HCT116 (cell line): ENCODE data around the gene UBQLN4. TPM values are rescaled to one million over a fixed set of nuclear protein-coding genes. Genes with fewer than 3 reads are reported as not detected.

Experiments
- ATAC-seq: fragments of 200-7000 bp; cut with Tn5 transposase; 2 replicates; pipeline ENCODE4 v1.9.1; 2020; ENCODE audit warnings: mild to moderate bottlenecking, moderate library complexity
- BruUV-seq: library from RNA; stranded (reverse); fragments of 400-500 nt; replicated peaks from 2 replicates; lab custom pipeline; 2021; lab: Mats Ljungman, UMichigan
- CTCF ChIA-PET: fragments of 300-600 bp; sonication (Branson Sonifier 250); formaldehyde crosslinking; loops from one replicate; lab custom pipeline; 2021; ENCODE audit warnings: antibody characterized with exemption; lab: Charles Lee
- POLR2A ChIA-PET: fragments of 300-600, 350-600 bp; sonication (Branson Sonifier 250); formaldehyde crosslinking; loops from one replicate; lab custom pipeline; 2021; ENCODE audit warnings: antibody characterized with exemption; lab: Charles Lee
- RAD21 ChIA-PET, 2 experiments: fragments of 300-600 bp; sonication (Branson Sonifier 250); formaldehyde crosslinking; loops; one replicate each; lab custom pipeline; 2023; ENCODE audit warnings: low total read pairs in 2 of 2; ENCODE audit not compliant: uncharacterized antibody in 2 of 2, unreplicated experiment in 2 of 2, low non-redundant PET in 1 of 2; lab: Charles Lee
- DNase-seq: peaks from one replicate; pipeline ENCODE4 v3.0.0-alpha.2; 2010; ENCODE audit warnings: low read depth, low spot score
- H2AFZ ChIP-seq: fragments of 200-600 bp; shearing (Covaris generic), sonication (generic); 2 replicates; pipeline ENCODE4 v1.6.1; 2017; ENCODE audit warnings: low read depth, mixed run types, mixed read lengths, antibody characterized with exemption, low read length; ENCODE audit not compliant: poor library complexity, severe bottlenecking
- H3K27ac ChIP-seq: 2 replicates; pipeline ENCODE4 v1.5.1; 2012; ENCODE audit warnings: low read depth, low read length
- H3K27me3 ChIP-seq: fragments of 200-600 bp; sonication (generic); 2 replicates; pipeline ENCODE4 v1.6.1; 2016; ENCODE audit warnings: mixed run types, low read length, mixed read lengths; ENCODE audit not compliant: insufficient read depth
- H3K36me3 ChIP-seq, 2 experiments: fragments of 200-500 bp in 1 of 2; fragments of 200-600 bp in 1 of 2; sonication (Bioruptor generic) in 1 of 2; sonication (generic) in 1 of 2; 2 replicates each; pipeline versions ENCODE4 v1.5.1 to v1.6.1; 2014 to 2016; ENCODE audit warnings: low read length in 2 of 2, inconsistent platforms in 1 of 2, mixed read lengths in 1 of 2, mixed run types in 1 of 2; ENCODE audit not compliant: insufficient read depth in 2 of 2, control insufficient read depth in 1 of 2
- H3K4me1 ChIP-seq, 2 experiments: fragments of 200-600 bp in 1 of 2; sonication (generic) in 1 of 2; 2 replicates each; pipeline versions ENCODE4 v1.5.1 to v1.6.1; 2012 to 2017; ENCODE audit warnings: low read length in 2 of 2, inconsistent platforms in 1 of 2, mild to moderate bottlenecking in 1 of 2, mixed read lengths in 1 of 2, mixed run types in 1 of 2, moderate library complexity in 1 of 2; ENCODE audit not compliant: insufficient read depth in 2 of 2, control insufficient read depth in 1 of 2
- H3K4me2 ChIP-seq: fragments of 200-600 bp; sonication (generic); 2 replicates; pipeline ENCODE4 v1.6.1; 2017; ENCODE audit warnings: mixed run types, low read length, mixed read lengths
- H3K4me3 ChIP-seq, 2 experiments: fragments of 200-600 bp in 1 of 2; sonication (generic) in 1 of 2; replicated peaks in 1 of 2; 2 replicates each; pipeline ENCODE4 v1.5.1; 2011 to 2016; ENCODE audit warnings: low read length in 2 of 2, control low read depth in 1 of 2, low read depth in 1 of 2, mild to moderate bottlenecking in 1 of 2, mixed read lengths in 1 of 2, mixed run types in 1 of 2
- H3K79me2 ChIP-seq: fragments of 200-600 bp; sonication (generic); 2 replicates; pipeline ENCODE4 v1.6.1; 2017; ENCODE audit warnings: mild to moderate bottlenecking, mixed run types, low read length, moderate library complexity, mixed read lengths; ENCODE audit not compliant: insufficient read depth
- H3K9ac ChIP-seq: fragments of 200-600 bp; sonication (generic); 2 replicates; pipeline ENCODE4 v1.6.1; 2016; ENCODE audit warnings: low read length, mixed read lengths
- H3K9me2 ChIP-seq: fragments of 200-600 bp; sonication (generic), shearing (Covaris generic); 2 replicates; pipeline ENCODE4 v1.6.1; 2017; ENCODE audit warnings: mixed run types, mild to moderate bottlenecking, moderate library complexity; ENCODE audit not compliant: insufficient read depth
- H3K9me3 ChIP-seq, 2 experiments: fragments of 200-500 bp in 1 of 2; fragments of 200-600 bp in 1 of 2; sonication (Bioruptor generic) in 1 of 2; sonication (generic) in 1 of 2; 2 replicates each; pipeline ENCODE4 v1.6.1; 2014 to 2017; ENCODE audit warnings: low read length in 2 of 2, mixed read lengths in 2 of 2, inconsistent platforms in 1 of 2, low read depth in 1 of 2, mild to moderate bottlenecking in 1 of 2, mixed run types in 1 of 2, moderate library complexity in 1 of 2; ENCODE audit not compliant: control insufficient read depth in 1 of 2, insufficient read depth in 1 of 2
- H4K20me1 ChIP-seq: fragments of 200-600 bp; sonication (generic), shearing (Covaris generic); 2 replicates; pipeline ENCODE4 v1.6.1; 2017; ENCODE audit warnings: mixed run types, mild to moderate bottlenecking, moderate library complexity; ENCODE audit not compliant: insufficient read depth
- ZFX ChIP-seq: fragments of 450-650 bp; IDR thresholded peaks from 2 replicates; pipeline ENCODE4 v1.6.1; 2017
- intact Hi-C: fragments of 100-400 bp; cut with micrococcal nuclease; formaldehyde crosslinking; loops from 2 replicates; pipeline ENCODE4 v1.10.0; 2022
- total RNA-seq: library from RNA; stranded (reverse); gene quantifications from one replicate; pipeline ENCODE4 v1.2.1, GENCODE V29; 2021; ENCODE audit not compliant: unreplicated experiment
- TF ChIP-seq, protein P1 (sequence below): IDR thresholded peaks from 2 replicates; pipeline ENCODE4 v1.6.1; 2011; ENCODE audit warnings: mild to moderate bottlenecking, low read length, moderate library complexity; ENCODE audit not compliant: insufficient replicate concordance; ENCODE audit errors: extremely low read depth

The UBQLN4 gene
- total RNA-seq, 1 experiment from 2014 or later, result 68.4 TPM

- no peaks in the 10 kb centered on the region for H3K9me3 ChIP-seq
- CTCF ChIA-PET, result interaction anchor here (0.8 to 7.6 kb wide), 5 partner anchors 9 to 128 kb away, joined by 3 to 189 read pairs (median 19); partner anchors contain the start of gene PMF1
- TF ChIP-seq, protein P1, sequence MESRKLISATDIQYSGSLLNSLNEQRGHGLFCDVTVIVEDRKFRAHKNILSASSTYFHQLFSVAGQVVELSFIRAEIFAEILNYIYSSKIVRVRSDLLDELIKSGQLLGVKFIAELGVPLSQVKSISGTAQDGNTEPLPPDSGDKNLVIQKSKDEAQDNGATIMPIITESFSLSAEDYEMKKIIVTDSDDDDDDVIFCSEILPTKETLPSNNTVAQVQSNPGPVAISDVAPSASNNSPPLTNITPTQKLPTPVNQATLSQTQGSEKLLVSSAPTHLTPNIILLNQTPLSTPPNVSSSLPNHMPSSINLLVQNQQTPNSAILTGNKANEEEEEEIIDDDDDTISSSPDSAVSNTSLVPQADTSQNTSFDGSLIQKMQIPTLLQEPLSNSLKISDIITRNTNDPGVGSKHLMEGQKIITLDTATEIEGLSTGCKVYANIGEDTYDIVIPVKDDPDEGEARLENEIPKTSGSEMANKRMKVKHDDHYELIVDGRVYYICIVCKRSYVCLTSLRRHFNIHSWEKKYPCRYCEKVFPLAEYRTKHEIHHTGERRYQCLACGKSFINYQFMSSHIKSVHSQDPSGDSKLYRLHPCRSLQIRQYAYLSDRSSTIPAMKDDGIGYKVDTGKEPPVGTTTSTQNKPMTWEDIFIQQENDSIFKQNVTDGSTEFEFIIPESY, result no peak
- TF ChIP-seq ZFX, result 0 out of 2 replicates have a peak, but pooled peaks have one; percentile 13
- RAD21 ChIA-PET, result interaction anchor here (2.2 to 6.2 kb wide), 3 partner anchors 31 to 128 kb away, joined by 7 to 43 read pairs (median 32); no protein-coding TSS in a partner anchor
- BruUV-seq, result no TSS peak
- 0 out of 2 replicates have a peak overlapping the region, but pooled peaks have one; percentile 41 for H3K4me2 ChIP-seq
- H3K27ac ChIP-seq, result no peak overlapping the region
- DNase-seq (no peak), ATAC-seq (no peak)
- no peak overlapping the region for H2AFZ ChIP-seq
- no peaks in the 10 kb centered on the region for H3K36me3 ChIP-seq
- intact Hi-C loops, result no loop called here
- H3K9me2 ChIP-seq, result no peaks in the 10 kb centered on the region
- H4K20me1 ChIP-seq, result no peaks in the 10 kb centered on the region
- no peaks in the 10 kb centered on the region for H3K79me2 ChIP-seq
- peak overlapping the region; percentile 36; the same call in 1 of the 2 replicates for H3K9ac ChIP-seq
- no peak overlapping the region for H3K4me3 ChIP-seq
- POLR2A ChIA-PET, result interaction anchor here (1.9 to 6.5 kb wide), 3 partner anchors 16 to 32 kb away, joined by 5 to 56 read pairs (median 42); no protein-coding TSS in a partner anchor
- no peaks in the 10 kb centered on the region for H3K27me3 ChIP-seq
- H3K4me1 ChIP-seq, result peaks cover 41 to 74% of the 10 kb centered on the region in 2 experiments
These were observed 44.0 kb upstream of the UBQLN4 start for GRCh38 chr1:156097499-156098178.
